GM13977 (cell line): Measurements from ENCODE around the gene COMMD1.
A peak's percentile ranks its signal among the peaks of the same experiment; 100 is the strongest.
"Not testable (repeated sequence)": the region's sequence is repeated elsewhere in the genome, so short reads cannot be mapped to it uniquely, and the experiment has no call there.

Experiments used
- DNase-seq: peaks from one replicate; pipeline ENCODE4 v3.0.0; 2012; ENCODE audit warnings: low spot score
- in situ Hi-C: fragments of 300-500 bp; cut with MboI; formaldehyde crosslinking; loops from one replicate; pipeline ENCODE4 v1.12.0; 2022; ENCODE audit warnings: low sequenced_read_pairs, low pct_unique_long_range_greater_than_20kb, mixed read lengths, inconsistent platforms; ENCODE audit not compliant: unreplicated experiment
- TF ChIP-seq, protein P1 (sequence below): IDR thresholded peaks from 2 replicates; pipeline ENCODE4 v1.5.1; 2012; ENCODE audit warnings: mild to moderate bottlenecking, control low read depth; ENCODE audit not compliant: insufficient read depth; ENCODE audit errors: extremely low read depth, missing control alignments

The COMMD1 gene

GRCh38 chr2:61878761-61879160 is 26.7 kb upstream of the COMMD1 start:
- in situ Hi-C loops = no loop called here
- no peak for DNase-seq
- TF ChIP-seq, protein P1, sequence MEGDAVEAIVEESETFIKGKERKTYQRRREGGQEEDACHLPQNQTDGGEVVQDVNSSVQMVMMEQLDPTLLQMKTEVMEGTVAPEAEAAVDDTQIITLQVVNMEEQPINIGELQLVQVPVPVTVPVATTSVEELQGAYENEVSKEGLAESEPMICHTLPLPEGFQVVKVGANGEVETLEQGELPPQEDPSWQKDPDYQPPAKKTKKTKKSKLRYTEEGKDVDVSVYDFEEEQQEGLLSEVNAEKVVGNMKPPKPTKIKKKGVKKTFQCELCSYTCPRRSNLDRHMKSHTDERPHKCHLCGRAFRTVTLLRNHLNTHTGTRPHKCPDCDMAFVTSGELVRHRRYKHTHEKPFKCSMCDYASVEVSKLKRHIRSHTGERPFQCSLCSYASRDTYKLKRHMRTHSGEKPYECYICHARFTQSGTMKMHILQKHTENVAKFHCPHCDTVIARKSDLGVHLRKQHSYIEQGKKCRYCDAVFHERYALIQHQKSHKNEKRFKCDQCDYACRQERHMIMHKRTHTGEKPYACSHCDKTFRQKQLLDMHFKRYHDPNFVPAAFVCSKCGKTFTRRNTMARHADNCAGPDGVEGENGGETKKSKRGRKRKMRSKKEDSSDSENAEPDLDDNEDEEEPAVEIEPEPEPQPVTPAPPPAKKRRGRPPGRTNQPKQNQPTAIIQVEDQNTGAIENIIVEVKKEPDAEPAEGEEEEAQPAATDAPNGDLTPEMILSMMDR = no peak

- DNase-seq, in situ Hi-C loops: not testable (repeated sequence)
Measured at GRCh38 chr2:61879351-61879750, 26.1 kb upstream of the COMMD1 start.

GRCh38 chr2:61882850-61883249 is 22.6 kb upstream of the COMMD1 start:
- DNase-seq = no peak
- in situ Hi-C loops = no loop called here
- TF ChIP-seq, protein P1 = no peak

GRCh38 chr2:61885896-61886603 is 19.4 kb upstream of the COMMD1 start:
- in situ Hi-C loops = no loop called here
- TF ChIP-seq, protein P1 = no peak
- no peak for DNase-seq

DNA sequence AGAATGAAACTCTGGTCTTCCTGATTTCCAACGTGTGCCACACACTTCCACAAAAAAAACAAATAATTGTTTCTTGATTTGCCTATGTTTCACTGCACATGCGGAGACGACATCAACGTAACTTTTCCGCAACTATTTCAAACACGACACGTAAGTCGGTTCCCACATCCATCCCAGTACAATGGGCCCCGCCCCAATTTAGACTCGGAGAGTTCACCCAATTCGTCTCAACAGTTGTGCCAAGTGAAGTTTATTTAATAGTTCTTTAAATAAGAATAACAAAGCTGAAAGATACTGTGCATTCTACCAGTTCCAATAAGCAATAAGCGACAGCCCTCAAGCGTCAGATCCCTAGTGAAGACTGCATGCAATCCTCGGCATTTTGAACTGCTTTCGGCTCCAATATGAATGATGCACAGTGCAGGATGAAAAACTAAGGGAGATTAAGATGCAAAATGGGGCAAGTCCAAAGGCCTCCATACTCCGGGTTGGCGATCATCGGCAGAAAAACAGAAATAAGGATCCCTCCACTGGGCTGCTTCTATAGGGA is 17.7 kb upstream of the COMMD1 start:
- in situ Hi-C loops = no loop called here
- no peak for DNase-seq
- TF ChIP-seq, protein P1 = no peak

- DNase-seq = peak; percentile 89
- in situ Hi-C loops = no loop called here
- TF ChIP-seq, protein P1 = no peak
Measured at GRCh38 chr2:61888267-61889055, 17.0 kb upstream of the COMMD1 start, which contains the start of gene CCT4. TSS of gene CCT4 (minus strand) at chr2:61888656. CDS start at chr2:61888507, 149 bp downstream.

GRCh38 chr2:61898810-61899209 is 6.7 kb upstream of the COMMD1 start:
- in situ Hi-C loops = no loop called here
- no peak for DNase-seq
- TF ChIP-seq, protein P1 = peak; percentile 53
